Measurements from ENCODE around the gene PTPRM.
"Not testable (repeated sequence)": the region's sequence is repeated elsewhere in the genome, so short reads cannot be mapped to it uniquely, and the experiment has no call there.

Gene PTPRM

GRCh38 chr18:7950380-7951136, 383.4 kb downstream of the PTPRM start:
- DNase-seq (ENCODE audit: low spot score) = peak; percentile 49

- DNase-seq (ENCODE audit: low spot score) = no peak
These were observed 386.2 kb downstream of the PTPRM start for GRCh38 chr18:7953095-7953958.

- no peak for DNase-seq (ENCODE audit: low spot score)
These were observed 387.1 kb downstream of the PTPRM start for GRCh38 chr18:7954238-7954637.

- DNase-seq (ENCODE audit: low spot score) = no peak
These were observed 388.1 kb downstream of the PTPRM start for GRCh38 chr18:7955175-7955574.

- DNase-seq (ENCODE audit: low spot score) = no peak
These were observed 390.2 kb downstream of the PTPRM start for GRCh38 chr18:7957297-7957696.

GRCh38 chr18:7958081-7958896, 391.2 kb downstream of the PTPRM start:
- DNase-seq (ENCODE audit: low spot score) = peak; percentile 22

GRCh38 chr18:7958897-7959146, 391.7 kb downstream of the PTPRM start:
- DNase-seq (ENCODE audit: low spot score) = no peak

- DNase-seq (ENCODE audit: low spot score) = not testable (repeated sequence)
These were observed 399.6 kb downstream of the PTPRM start for GRCh38 chr18:7966682-7967081.

- DNase-seq (ENCODE audit: low spot score) = no peak
These were observed 407.2 kb downstream of the PTPRM start for GRCh38 chr18:7974200-7974874.

- no peak for DNase-seq (ENCODE audit: low spot score)
These were observed 410.8 kb downstream of the PTPRM start for GRCh38 chr18:7977897-7978296.

- no peak for DNase-seq (ENCODE audit: low spot score)
These were observed 411.7 kb downstream of the PTPRM start for GRCh38 chr18:7978834-7979233.

GRCh38 chr18:7979714-7980113, 412.6 kb downstream of the PTPRM start:
- no peak for DNase-seq (ENCODE audit: low spot score)

- DNase-seq (ENCODE audit: low spot score) = no peak
These were observed 413.0 kb downstream of the PTPRM start for GRCh38 chr18:7980136-7980535.

GRCh38 chr18:7980656-7981055, 413.5 kb downstream of the PTPRM start:
- no peak for DNase-seq (ENCODE audit: low spot score)

GRCh38 chr18:7982216-7982615, 415.1 kb downstream of the PTPRM start:
- DNase-seq (ENCODE audit: low spot score) = no peak

- peak; percentile 52 for DNase-seq (ENCODE audit: low spot score)
These were observed 420.3 kb downstream of the PTPRM start for GRCh38 chr18:7987284-7987976.

GRCh38 chr18:7990670-7991069, 423.6 kb downstream of the PTPRM start:
- no peak for DNase-seq (ENCODE audit: low spot score)

- no peak for DNase-seq (ENCODE audit: low spot score)
These were observed 434.7 kb downstream of the PTPRM start for GRCh38 chr18:8001711-8002301.

- no peak for DNase-seq (ENCODE audit: low spot score)
These were observed 437.0 kb downstream of the PTPRM start for GRCh38 chr18:8003878-8004675.

- no peak for DNase-seq (ENCODE audit: low spot score)
These were observed 437.7 kb downstream of the PTPRM start for GRCh38 chr18:8004792-8005191.

Measured in hepatic stellate cell (primary cell).